Right atrium auricular region (tissue), 2 donors: ENCODE data around the gene OR1J4. TPM values are rescaled to one million over a fixed set of nuclear protein-coding genes. Genes with fewer than 3 reads are reported as not detected.

Experiments
- DNase-seq: peaks from one replicate; pipeline ENCODE4 v3.0.0-alpha.2; 2019; ENCODE audit warnings: low spot score
- H3K27ac ChIP-seq, 2 donors: fragments of 200-600 bp; sonication (generic); 1 replicate in 1 of 2; 2 replicates in 1 of 2; pipeline ENCODE4 v1.5.1; 2016 to 2019
- H3K27me3 ChIP-seq, 2 donors: fragments of 200-600 bp; sonication (generic); one replicate each; pipeline versions ENCODE4 v1.5.1 to v1.6.0; 2017 to 2019
- H3K36me3 ChIP-seq: fragments of 200-600 bp; sonication (generic); one replicate; pipeline ENCODE4 v1.5.1; 2016
- H3K4me1 ChIP-seq, 2 donors: fragments of 200-600 bp; sonication (generic); one replicate each; pipeline versions ENCODE4 v1.5.1 to v1.6.0; 2017 to 2019
- H3K4me3 ChIP-seq, 2 donors: fragments of 200-600 bp; sonication (generic); 1 replicate in 1 of 2; 2 replicates in 1 of 2; pipeline ENCODE4 v1.5.1; 2017 to 2019; ENCODE audit warnings: mild to moderate bottlenecking in 1 of 2, moderate library complexity in 1 of 2
- H3K9me3 ChIP-seq, 2 donors: fragments of 200-600 bp; sonication (generic); one replicate each; pipeline ENCODE4 v1.5.1; 2019
- total RNA-seq, 2 donors: library from RNA; depleted of rRNA; stranded (reverse); fragments of >200 nt; gene quantifications; one replicate each; pipeline ENCODE4 v1.1.0, GENCODE V29; 2016
- TF ChIP-seq, protein P1 (sequence below), 2 donors: fragments of 200-600 bp; sonication (generic); IDR thresholded peaks; one replicate each; pipeline ENCODE4 v1.5.1; 2019; ENCODE audit warnings: antibody characterized with exemption in 2 of 2

The OR1J4 gene, protein sequence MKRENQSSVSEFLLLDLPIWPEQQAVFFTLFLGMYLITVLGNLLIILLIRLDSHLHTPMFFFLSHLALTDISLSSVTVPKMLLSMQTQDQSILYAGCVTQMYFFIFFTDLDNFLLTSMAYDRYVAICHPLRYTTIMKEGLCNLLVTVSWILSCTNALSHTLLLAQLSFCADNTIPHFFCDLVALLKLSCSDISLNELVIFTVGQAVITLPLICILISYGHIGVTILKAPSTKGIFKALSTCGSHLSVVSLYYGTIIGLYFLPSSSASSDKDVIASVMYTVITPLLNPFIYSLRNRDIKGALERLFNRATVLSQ
- not detected for total RNA-seq

DNA sequence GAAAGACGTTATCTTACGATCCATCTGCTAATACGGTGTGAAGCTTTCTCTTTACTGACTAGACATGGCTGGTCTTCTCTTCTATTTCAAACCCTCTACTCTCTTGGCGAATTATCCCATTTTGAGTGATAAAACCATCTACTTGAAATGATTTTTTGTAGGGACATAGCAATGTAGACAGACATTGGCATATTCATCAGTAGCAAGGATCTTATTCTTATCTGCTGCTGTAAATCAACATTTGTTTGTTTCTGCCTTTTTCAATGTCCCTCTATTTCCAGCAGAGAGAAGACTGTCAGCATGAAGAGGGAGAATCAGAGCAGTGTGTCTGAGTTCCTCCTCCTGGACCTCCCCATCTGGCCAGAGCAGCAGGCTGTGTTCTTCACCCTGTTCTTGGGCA lies at the start of gene OR1J4:
Gene OR1J4 (plus strand): TSS at position 301 of the 400 bp plus-strand sequence. CDS start 0 bp downstream, at position 301.
- Histone ChIP-seq H3K27me3 (no peaks in the 10 kb centered on the region), H3K4me1 (no peaks in the 10 kb centered on the region), H3K4me3 (no peak within 1 kb of the TSS), H3K9me3 (no peaks in the 10 kb centered on the region), H3K27ac (no peak within 1 kb of the TSS), H3K36me3 (no peaks in the 10 kb centered on the region)
- no peak for DNase-seq
- TF ChIP-seq, protein P1, sequence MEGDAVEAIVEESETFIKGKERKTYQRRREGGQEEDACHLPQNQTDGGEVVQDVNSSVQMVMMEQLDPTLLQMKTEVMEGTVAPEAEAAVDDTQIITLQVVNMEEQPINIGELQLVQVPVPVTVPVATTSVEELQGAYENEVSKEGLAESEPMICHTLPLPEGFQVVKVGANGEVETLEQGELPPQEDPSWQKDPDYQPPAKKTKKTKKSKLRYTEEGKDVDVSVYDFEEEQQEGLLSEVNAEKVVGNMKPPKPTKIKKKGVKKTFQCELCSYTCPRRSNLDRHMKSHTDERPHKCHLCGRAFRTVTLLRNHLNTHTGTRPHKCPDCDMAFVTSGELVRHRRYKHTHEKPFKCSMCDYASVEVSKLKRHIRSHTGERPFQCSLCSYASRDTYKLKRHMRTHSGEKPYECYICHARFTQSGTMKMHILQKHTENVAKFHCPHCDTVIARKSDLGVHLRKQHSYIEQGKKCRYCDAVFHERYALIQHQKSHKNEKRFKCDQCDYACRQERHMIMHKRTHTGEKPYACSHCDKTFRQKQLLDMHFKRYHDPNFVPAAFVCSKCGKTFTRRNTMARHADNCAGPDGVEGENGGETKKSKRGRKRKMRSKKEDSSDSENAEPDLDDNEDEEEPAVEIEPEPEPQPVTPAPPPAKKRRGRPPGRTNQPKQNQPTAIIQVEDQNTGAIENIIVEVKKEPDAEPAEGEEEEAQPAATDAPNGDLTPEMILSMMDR (IDR thresholded peaks at IDR 0.05): no peak

DNA sequence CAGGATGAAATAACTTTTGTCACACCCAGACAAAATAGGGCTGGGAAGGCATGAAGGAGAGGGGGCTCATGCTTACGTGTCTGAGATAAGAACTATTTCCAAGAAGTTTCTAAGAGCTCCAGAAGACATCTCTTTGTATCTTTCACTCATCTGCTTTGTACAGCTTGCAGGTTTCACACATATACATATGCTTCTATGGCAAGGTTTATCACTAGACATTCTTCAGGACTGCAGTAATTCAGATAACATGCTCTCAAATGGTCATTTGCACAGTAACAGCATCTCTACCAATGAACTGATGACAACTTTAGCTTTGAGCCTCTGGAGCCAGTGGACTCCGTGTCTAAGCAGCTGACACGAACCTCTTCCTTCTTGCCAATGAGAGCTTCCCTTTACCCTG lies 44.4 kb upstream of the OR1J4 start:
- Histone ChIP-seq H3K27me3 (peaks cover 0 to 5% of the 10 kb centered on the region in 2 donors), H3K36me3 (no peaks in the 10 kb centered on the region), H3K4me1 (no peaks in the 10 kb centered on the region), H3K9me3 (no peaks in the 10 kb centered on the region), H3K27ac (no peak overlapping the region), H3K4me3 (no peak overlapping the region)
- TF ChIP-seq, protein P1 (IDR thresholded peaks at IDR 0.05): no peak
- DNase-seq: no peak

DNA sequence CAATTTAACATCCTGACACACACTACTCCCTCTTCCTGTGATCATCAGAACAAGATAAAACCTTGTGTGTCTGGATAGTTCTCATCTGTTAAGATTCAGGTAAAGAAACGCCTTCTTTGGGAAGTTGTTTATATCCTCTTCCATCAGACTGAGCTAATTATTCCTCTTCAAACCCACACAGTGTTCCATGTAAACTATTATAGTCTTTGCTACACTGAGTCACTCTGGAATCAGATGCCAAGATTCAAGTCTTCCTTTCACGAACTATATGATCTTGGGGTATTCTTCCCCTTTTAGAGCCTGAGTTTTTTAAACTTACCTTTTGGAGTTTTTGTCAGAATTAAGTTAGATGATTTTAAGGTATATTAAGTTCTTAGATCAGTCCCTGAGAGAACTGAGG lies 43.2 kb upstream of the OR1J4 start:
- Histone ChIP-seq H3K27ac (no peak overlapping the region), H3K4me3 (no peak overlapping the region), H3K36me3 (no peaks in the 10 kb centered on the region), H3K27me3 (peaks cover 0 to 5% of the 10 kb centered on the region in 2 donors), H3K4me1 (no peaks in the 10 kb centered on the region), H3K9me3 (no peaks in the 10 kb centered on the region)
- no peak for DNase-seq
- TF ChIP-seq, protein P1 (IDR thresholded peaks at IDR 0.05): no peak

DNA sequence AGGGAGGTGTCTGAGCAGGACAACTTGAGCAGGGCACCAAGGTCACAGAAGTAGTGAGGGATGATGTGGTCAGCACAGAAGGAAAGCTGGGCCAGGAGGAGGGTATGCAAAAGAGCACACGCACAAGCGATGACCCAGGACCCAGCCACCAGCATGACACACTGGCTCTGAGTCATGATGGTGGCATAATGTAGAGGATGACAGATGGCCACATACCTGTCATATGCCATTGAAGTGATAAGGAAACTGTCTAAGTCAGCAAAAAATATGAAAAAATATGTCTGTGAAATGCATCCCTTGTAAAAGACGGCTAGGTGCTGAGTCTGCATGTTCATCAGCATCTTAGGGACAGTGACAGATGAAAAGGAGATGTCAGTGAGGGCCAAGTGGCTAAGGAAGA lies 41.6 kb upstream of the OR1J4 start:
- TF ChIP-seq, protein P1 (IDR thresholded peaks at IDR 0.05): no peak
- no peak for DNase-seq
- H3K36me3 ChIP-seq: no peaks in the 10 kb centered on the region
- no peak overlapping the region for H3K27ac ChIP-seq
- H3K27me3 ChIP-seq: peaks cover 0 to 5% of the 10 kb centered on the region in 2 donors
- H3K4me1 ChIP-seq: no peaks in the 10 kb centered on the region
- no peaks in the 10 kb centered on the region for H3K9me3 ChIP-seq
- H3K4me3 ChIP-seq: no peak overlapping the region

DNA sequence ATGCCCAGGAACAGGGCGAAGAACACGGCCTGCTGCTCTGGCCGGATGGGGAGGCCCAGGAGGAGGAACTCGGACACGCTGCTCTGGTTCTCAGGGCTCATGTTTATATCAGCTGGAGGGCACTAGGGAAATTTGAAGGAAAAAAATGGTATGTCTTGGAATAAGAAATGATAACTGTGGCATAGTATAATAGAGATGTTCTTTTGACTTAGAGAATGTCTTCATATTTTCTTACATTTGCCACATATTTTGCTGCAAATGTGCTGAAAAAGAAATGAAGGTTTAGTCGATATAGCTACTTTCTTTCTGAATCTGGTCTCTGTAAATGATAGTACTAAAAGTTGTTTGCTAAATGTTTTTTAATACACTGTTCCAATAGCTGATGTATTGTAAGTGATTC lies 41.1 kb upstream of the OR1J4 start, which contains the start of gene OR1J1:
Gene OR1J1 (minus strand): TSS at position 101 of the 400 bp plus-strand sequence. CDS start 0 bp downstream, at position 101.
- Histone ChIP-seq H3K4me1 (no peaks in the 10 kb centered on the region), H3K4me3 (no peak within 1 kb of the TSS), H3K9me3 (no peaks in the 10 kb centered on the region), H3K27ac (no peak within 1 kb of the TSS), H3K27me3 (peaks cover 0 to 5% of the 10 kb centered on the region in 2 donors), H3K36me3 (no peaks in the 10 kb centered on the region)
- DNase-seq: no peak
- TF ChIP-seq, protein P1 (IDR thresholded peaks at IDR 0.05): no peak
